Epidermal melanocyte (primary cell): ENCODE data around the gene DNAJB12.

Source experiments
- DNase-seq: peaks from one replicate; pipeline ENCODE4 v3.0.0; 2011; ENCODE audit warnings: low spot score; ENCODE audit not compliant: insufficient read length

Gene DNAJB12

DNA sequence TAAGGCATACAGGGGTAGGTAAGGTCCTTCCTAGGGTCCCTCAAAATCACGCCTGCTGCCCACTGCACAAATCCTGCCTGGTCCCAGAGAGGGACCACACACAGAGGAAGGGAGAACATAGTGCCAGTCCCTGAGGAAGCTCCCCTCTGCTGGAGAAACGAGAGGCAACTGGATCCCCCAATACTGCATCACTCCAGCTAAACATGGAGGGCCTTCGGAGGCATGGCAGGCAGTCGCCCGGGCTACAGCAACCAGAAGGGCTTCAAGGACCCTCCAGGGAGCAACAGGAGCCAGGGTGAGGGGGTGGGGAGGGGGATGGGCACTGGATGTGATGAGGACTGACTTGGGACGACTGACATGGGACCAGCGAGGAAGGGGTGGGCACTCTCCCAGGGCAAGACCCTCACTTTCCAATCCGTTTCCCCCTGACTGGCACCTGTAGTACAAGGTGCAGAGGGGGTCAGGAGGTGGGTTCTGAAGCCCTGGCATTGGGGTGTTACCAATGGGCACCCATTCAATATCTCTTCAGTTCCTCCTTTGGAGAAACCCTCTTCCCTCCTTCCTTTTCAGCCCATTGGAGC lies 59.3 kb downstream of the DNAJB12 start:
- DNase-seq = no peak

DNA sequence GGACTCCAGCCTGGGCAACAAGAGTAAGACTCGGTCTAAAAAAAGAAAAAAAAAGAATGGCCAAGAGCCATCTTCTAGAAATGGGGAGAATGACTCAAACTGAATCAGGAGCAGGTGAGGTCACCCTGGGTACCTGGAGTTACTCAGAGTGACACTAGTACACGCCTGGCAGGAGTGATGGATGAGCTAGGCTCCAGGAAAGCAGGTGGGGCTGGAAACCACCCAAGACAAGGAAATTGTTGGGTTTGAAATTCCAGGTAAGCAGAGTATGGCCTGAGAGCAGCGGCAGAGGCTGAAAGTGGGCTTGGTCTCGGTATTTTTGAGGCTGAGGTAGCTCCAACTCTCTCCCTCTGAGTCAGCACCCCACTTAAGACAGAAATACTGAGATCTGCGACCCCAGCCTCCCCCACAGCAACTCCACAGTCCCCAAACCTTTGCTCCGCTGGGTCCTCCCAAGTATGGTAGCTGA lies 62.5 kb downstream of the DNAJB12 start:
- no peak for DNase-seq

DNA sequence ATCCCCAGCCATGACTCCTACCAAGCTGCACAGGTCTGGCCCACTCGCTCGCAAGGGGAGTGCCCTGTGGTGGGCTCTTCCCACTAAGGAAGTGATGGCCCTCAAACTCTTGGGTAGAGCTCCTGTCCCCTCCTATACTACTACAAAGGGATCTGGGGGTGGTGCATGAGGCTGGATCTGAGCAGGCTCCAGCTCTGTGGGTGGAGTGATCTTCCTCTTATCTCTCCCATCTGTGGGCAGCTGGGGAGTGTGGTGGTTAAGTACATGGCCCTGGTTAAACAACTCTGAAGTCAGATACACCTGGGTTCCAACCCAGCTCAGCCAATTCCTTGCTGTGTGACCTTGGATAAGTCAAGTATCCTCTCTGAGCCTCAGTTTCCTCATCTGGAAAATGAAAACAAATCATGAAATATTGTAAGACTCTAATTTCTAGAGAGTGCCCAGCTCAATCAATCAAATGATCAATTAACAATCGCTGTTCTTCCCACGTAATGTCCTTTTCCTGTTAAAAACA lies 63.6 kb downstream of the DNAJB12 start:
- no peak for DNase-seq

DNA sequence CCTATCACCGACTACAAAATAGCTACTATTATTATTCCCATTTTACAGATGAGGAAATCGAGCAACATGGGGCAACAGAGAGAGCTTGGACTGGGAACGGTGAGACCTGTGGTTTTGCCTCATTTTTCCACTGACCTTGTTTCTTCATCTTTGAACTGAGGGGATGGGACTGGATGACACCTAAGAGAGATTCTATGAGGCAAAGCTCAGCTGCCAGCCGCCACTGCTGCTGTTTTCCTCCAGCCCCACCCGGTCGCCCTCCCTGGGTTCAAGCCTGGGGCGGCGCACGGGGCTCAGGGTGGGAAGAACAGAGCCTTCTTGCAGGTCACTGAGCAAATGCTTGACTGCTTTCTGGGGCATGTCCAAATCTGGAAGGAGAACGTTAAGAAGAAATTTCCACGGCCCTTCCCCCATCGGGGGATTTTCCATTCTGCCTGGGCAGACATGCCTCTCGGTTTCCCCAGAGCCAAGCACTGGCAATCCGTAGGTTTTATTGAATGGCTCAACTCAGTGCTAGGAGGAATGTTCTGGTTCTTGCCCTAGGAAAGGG lies 68.7 kb downstream of the DNAJB12 start:
- DNase-seq = no peak

DNA sequence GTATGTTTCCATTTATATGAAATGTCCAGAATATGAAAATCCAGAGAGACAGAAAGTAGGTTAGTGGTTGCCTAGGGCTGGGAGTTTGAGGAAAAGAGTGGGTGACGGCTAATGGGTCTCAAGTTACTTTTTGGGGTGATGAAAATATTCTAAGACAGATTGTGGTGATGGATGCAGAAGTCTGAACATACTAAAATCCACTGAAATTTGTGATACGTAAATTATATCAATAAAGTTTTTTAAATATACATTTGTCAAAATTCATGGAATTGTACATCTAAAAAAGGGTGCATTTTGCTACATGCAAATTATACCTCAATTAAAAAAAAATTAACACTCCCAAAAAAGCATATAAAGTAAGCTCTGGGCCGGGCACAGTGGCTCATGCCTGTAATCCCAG lies 71.6 kb downstream of the DNAJB12 start:
- DNase-seq = no peak
